CD4-positive, alpha-beta T cell treated with Interferon alpha-2 for 1 hour (primary cell): ENCODE data around the gene FRY.

Experiments
- DNase-seq, 2 donors: peaks; one replicate each; pipeline ENCODE4 v3.0.0-alpha.2; 2020 to 2022

Gene FRY

DNA sequence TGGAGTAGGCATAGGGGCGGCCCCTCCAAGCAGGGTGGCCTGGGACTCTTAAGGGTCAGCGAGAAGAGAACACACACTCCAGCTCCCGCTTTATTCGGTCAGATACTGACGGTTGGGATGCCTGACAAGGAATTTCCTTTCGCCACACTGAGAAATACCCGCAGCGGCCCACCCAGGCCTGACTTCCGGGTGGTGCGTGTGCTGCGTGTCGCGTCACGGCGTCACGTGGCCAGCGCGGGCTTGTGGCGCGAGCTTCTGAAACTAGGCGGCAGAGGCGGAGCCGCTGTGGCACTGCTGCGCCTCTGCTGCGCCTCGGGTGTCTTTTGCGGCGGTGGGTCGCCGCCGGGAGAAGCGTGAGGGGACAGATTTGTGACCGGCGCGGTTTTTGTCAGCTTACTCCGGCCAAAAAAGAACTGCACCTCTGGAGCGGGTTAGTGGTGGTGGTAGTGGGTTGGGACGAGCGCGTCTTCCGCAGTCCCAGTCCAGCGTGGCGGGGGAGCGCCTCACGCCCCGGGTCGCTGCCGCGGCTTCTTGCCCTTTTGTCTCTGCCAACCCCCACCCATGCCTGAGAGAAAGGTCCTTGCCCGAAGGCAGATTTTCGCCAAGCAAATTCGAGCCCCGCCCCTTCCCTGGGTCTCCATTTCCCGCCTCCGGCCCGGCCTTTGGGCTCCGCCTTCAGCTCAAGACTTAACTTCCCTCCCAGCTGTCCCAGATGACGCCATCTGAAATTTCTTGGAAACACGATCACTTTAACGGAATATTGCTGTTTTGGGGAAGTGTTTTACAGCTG lies 283.9 kb downstream of the FRY start, which contains the start of the genes BRCA2 and ZAR1L:
Gene BRCA2 (plus strand): TSS at position 271 of the 790 bp plus-strand sequence. CDS start 953 bp downstream, outside the sequence.
Gene ZAR1L (minus strand): TSS at position 126 of the 790 bp plus-strand sequence. CDS start 3,438 bp downstream, outside the sequence.
- peak; percentile 90 to 91 for DNase-seq

DNA sequence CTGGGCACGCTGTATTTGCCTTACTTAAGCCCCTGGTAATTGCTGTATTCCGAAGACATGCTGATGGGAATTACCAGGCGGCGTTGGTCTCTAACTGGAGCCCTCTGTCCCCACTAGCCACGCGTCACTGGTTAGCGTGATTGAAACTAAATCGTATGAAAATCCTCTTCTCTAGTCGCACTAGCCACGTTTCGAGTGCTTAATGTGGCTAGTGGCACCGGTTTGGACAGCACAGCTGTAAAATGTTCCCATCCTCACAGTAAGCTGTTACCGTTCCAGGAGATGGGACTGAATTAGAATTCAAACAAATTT lies 284.4 kb downstream of the FRY start:
- DNase-seq = no peak

DNA sequence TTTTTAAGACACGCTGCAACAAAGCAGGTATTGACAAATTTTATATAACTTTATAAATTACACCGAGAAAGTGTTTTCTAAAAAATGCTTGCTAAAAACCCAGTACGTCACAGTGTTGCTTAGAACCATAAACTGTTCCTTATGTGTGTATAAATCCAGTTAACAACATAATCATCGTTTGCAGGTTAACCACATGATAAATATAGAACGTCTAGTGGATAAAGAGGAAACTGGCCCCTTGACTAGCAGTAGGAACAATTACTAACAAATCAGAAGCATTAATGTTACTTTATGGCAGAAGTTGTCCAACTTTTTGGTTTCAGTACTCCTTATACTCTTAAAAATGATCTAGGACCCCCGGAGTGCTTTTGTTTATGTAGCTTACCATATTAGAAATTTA lies 284.9 kb downstream of the FRY start:
- DNase-seq = peak in 1 of 2 donors; percentile 26

DNA sequence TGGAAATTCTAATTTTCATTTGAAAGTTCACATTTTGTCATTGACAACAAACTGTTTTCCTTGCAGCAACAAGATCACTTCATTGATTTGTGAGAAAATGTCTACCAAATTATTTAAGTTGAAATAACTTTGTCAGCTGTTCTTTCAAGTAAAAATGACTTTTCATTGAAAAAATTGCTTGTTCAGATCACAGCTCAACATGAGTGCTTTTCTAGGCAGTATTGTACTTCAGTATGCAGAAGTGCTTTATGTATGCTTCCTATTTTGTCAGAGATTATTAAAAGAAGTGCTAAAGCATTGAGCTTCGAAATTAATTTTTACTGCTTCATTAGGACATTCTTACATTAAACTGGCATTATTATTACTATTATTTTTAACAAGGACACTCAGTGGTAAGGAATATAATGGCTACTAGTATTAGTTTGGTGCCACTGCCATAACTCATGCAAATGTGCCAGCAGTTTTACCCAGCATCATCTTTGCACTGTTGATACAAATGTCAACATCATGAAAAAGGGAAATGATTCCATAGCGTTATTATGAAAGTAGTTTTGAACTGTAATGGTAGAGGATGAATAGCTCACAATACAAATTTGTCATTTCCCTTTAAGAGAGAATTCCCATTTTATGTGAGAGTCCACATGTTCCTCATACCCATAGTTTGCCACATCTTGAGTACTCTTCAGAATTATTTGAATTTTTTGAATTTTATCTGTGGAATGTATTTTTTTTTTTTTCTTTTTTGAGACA lies 286.3 kb downstream of the FRY start:
- DNase-seq = no peak

DNA sequence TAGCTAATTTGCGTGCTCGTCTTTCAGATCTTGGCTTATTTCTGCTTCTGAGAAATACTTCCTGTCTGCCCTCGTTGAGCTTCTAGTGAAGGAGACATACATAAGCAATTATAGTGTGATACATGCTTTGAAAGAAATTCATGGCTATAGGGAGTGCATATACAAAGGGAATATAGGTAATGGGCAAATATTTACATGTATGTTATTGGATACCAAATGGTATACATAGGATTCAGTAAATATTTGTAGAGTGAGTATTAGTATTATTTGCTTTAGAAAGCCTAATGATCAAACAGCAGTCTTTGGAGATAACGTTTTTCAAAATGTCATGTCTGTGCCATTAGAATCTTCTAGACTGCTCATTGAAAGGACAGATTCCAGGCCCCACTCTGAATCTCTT lies 289.0 kb downstream of the FRY start:
- no peak for DNase-seq

DNA sequence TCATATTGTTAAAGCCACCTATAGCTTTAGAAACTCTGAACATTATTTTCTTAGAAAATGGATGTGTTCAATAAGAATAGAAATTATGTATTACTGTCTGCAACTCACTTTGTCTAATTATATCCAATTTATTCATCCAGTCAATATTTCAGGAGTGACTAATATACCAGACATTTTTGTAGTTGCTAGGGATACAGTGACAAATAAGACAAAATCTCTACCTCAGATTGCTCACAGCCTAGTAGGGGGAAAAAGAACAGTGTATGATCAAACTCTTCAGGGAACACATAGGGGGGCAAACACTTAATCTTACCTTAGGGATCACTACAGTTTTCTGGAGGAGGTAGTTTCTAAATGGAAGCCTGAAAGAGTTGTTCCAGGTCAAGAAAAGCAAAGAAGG lies 292.3 kb downstream of the FRY start:
- DNase-seq = no peak

DNA sequence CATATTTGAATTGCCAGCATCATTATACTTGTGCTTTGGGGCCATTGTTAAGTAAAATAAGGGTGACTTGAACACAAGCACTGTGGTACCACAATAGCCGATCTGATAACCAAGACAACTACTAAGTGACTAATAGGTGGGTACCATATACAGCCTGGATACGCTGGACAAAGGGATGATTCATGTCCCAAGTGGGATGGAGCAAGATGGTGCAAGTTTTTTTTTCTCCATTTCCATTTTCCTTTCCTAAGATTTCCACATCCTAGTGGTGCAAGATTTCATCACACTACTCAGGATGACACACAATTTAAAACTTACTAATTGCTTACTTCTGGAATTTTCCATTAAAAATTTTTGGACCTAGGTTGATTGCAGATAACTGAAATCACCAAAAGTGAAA lies 298.9 kb downstream of the FRY start:
- DNase-seq = no peak

DNA sequence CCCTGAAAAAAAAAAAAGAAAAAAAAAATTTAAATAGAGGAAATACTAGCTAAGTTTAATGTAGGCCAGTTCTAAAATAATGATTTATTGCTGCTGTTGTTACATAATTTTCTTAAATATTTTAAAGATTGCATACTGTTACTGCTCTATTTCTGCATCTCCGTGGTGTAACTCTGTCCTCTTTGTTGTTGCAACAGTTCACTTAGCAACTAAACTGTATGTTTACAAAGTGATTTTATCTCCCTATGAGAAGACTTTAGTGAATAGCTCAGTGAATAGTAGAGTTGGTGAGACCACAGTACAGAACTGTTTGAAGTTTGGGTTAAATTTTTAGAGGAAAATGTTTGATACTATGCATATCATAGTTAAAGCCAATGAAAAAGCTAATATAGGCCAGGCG lies 303.1 kb downstream of the FRY start:
- no peak for DNase-seq

DNA sequence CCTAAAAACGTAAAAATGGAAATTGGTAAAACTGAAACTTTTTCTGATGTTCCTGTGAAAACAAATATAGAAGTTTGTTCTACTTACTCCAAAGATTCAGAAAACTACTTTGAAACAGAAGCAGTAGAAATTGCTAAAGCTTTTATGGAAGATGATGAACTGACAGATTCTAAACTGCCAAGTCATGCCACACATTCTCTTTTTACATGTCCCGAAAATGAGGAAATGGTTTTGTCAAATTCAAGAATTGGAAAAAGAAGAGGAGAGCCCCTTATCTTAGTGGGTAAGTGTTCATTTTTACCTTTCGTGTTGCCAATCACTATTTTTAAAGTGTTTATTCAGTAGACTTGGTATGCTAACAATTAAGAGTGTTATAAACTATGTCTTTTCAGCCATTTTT lies 309.3 kb downstream of the FRY start:
- DNase-seq = no peak

DNA sequence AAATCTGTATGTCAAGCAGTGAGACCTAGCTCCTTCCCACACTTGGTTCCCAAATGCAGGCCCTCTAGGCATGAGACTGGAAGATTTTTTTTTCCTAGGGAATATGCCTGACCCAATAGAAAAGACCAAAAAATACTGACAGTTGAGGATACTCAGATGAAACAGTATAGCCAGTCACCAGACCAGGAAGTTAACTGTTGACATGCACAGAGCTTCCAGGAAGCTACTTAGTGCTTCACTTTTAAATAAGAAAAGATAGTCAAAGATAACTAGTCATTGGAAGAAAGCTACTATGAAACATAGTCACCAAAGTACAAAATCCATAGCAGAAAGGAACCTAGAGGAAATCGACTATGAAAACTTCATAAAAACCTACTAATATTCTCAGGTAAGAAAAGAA lies 316.1 kb downstream of the FRY start:
- DNase-seq = no peak
